Upper lobe of left lung (tissue), 4 donors: Measurements from ENCODE around the gene SIGLEC10.

Source experiments
- CTCF ChIP-seq, 6 experiments: fragments of 450-650 bp in 4 of 6; fragments of 200-600 bp in 2 of 6; sonication (generic) in 2 of 6; IDR thresholded peaks; one replicate each; pipeline ENCODE4 v1.5.1; 2016 to 2019; ENCODE audit warnings: antibody characterized with exemption in 6 of 6
- EP300 ChIP-seq, 4 donors: sonication (generic); formaldehyde crosslinking; IDR thresholded peaks; one replicate each; pipeline ENCODE4 v1.5.1; 2017; ENCODE audit warnings: antibody characterized with exemption in 4 of 4, control low read depth in 2 of 4
- POLR2A ChIP-seq, 4 donors: fragments of 450-650 bp; IDR thresholded peaks; one replicate each; pipeline ENCODE4 v1.5.1; 2016 to 2017; ENCODE audit warnings: antibody characterized with exemption in 4 of 4, mild to moderate bottlenecking in 2 of 4
- POLR2AphosphoS5 ChIP-seq, 2 donors: sonication (generic); formaldehyde crosslinking; IDR thresholded peaks; one replicate each; pipeline ENCODE4 v1.5.1; 2017; ENCODE audit warnings: antibody characterized with exemption in 2 of 2

- TF ChIP-seq POLR2A (IDR thresholded peaks at IDR 0.05) (no peak), CTCF (IDR thresholded peaks at IDR 0.05) (peak in 5 of 6 experiments; percentile 13 to 45 (median 34)), POLR2AphosphoS5 (IDR thresholded peaks at IDR 0.05) (no peak), EP300 (IDR thresholded peaks at IDR 0.05) (no peak)
Observed at GRCh38 chr19:51398096-51398704, 19.2 kb downstream of the SIGLEC10 start.
